NOMO-1 treated with DMSO at 0.1 percent for 48 hours (cell line): Measurements from ENCODE around the gene MED22.
"Not testable (repeated sequence)": the region's sequence is repeated elsewhere in the genome, so short reads cannot be mapped to it uniquely, and the experiment has no call there.

Experiments
- DNase-seq: peaks from one replicate; lab custom pipeline; 2025; ENCODE audit not compliant: unreplicated experiment; lab: John Stamatoyannopoulos, UW

MED22 gene

GRCh38 chr9:133377280-133377679, 29.3 kb upstream of the MED22 start:
- not testable (repeated sequence) for DNase-seq

- peak; percentile 92 for DNase-seq
These were observed 28.1 kb upstream of the MED22 start, which contains the start of the genes STKLD1 and SURF4 for GRCh38 chr9:133375724-133376654. STKLD1 (plus strand) TSS chr9:133376366; CDS start chr9:133376474, 108 bp downstream. SURF4 (minus strand) TSS chr9:133376060; CDS start chr9:133375969, 91 bp downstream.

GRCh38 chr9:133375116-133375723, 27.3 kb upstream of the MED22 start:
- peak; percentile 28 for DNase-seq

GRCh38 chr9:133374612-133375115, 26.7 kb upstream of the MED22 start:
- peak; percentile 71 for DNase-seq

- DNase-seq: no peak
These were observed 24.2 kb upstream of the MED22 start for GRCh38 chr9:133372144-133372543.

- DNase-seq: no peak
These were observed 23.4 kb upstream of the MED22 start for GRCh38 chr9:133371261-133371711.

- no peak for DNase-seq
These were observed 22.8 kb upstream of the MED22 start for GRCh38 chr9:133370685-133371084.

- DNase-seq: no peak
These were observed 22.0 kb upstream of the MED22 start for GRCh38 chr9:133369933-133370332.

- DNase-seq: no peak
These were observed 21.5 kb upstream of the MED22 start for GRCh38 chr9:133369422-133369821.

GRCh38 chr9:133368249-133368881, 20.4 kb upstream of the MED22 start:
- DNase-seq: no peak

- no peak for DNase-seq
These were observed 19.8 kb upstream of the MED22 start for GRCh38 chr9:133367778-133368177.

GRCh38 chr9:133367221-133367620, 19.3 kb upstream of the MED22 start:
- no peak for DNase-seq

- DNase-seq: no peak
These were observed 18.5 kb upstream of the MED22 start for GRCh38 chr9:133366435-133366834.

- DNase-seq: no peak
These were observed 14.6 kb upstream of the MED22 start for GRCh38 chr9:133362359-133363044.

- DNase-seq: no peak
These were observed 13.7 kb upstream of the MED22 start for GRCh38 chr9:133361507-133362092.

GRCh38 chr9:133360400-133361393, 12.8 kb upstream of the MED22 start:
- DNase-seq: no peak

GRCh38 chr9:133359399-133360175, 11.7 kb upstream of the MED22 start:
- DNase-seq: no peak

- no peak for DNase-seq
These were observed 9.7 kb upstream of the MED22 start for GRCh38 chr9:133357656-133358055.
